G401 (cell line): ENCODE results near the gene CHURC1. TPM values are rescaled to one million over a fixed set of nuclear protein-coding genes. Genes with fewer than 3 reads are reported as not detected.

Experiments used
- DNase-seq: peaks from one replicate; pipeline ENCODE4 v3.0.0-alpha.2; 2015; ENCODE audit warnings: low spot score
- in situ Hi-C: cut with HindIII; loops from 2 replicates; pipeline ENCODE4 v1.10.0; 2016; ENCODE audit warnings: low sequenced_read_pairs, mixed read lengths
- total RNA-seq: library from RNA; depleted of rRNA; stranded (reverse); fragments of >200 nt; shearing (Covaris generic); gene quantifications from 2 replicates; pipeline ENCODE4 v1.2.3, GENCODE V29; 2014

The CHURC1 gene
- total RNA-seq, 1 experiment from 2014 or later = 64.1 TPM

GRCh38 chr14:64951724-64952123 is 37.5 kb downstream of the CHURC1 start:
- in situ Hi-C loops = no loop called here
- peak; percentile 81 for DNase-seq

- in situ Hi-C loops = no loop called here
- no peak for DNase-seq
Observed at GRCh38 chr14:64952598-64953309, 38.5 kb downstream of the CHURC1 start.

GRCh38 chr14:64953310-64953654 is 39.0 kb downstream of the CHURC1 start:
- DNase-seq = peak; percentile 66
- in situ Hi-C loops = no loop called here

GRCh38 chr14:64953661-64954060 is 39.4 kb downstream of the CHURC1 start:
- DNase-seq = no peak

DNA sequence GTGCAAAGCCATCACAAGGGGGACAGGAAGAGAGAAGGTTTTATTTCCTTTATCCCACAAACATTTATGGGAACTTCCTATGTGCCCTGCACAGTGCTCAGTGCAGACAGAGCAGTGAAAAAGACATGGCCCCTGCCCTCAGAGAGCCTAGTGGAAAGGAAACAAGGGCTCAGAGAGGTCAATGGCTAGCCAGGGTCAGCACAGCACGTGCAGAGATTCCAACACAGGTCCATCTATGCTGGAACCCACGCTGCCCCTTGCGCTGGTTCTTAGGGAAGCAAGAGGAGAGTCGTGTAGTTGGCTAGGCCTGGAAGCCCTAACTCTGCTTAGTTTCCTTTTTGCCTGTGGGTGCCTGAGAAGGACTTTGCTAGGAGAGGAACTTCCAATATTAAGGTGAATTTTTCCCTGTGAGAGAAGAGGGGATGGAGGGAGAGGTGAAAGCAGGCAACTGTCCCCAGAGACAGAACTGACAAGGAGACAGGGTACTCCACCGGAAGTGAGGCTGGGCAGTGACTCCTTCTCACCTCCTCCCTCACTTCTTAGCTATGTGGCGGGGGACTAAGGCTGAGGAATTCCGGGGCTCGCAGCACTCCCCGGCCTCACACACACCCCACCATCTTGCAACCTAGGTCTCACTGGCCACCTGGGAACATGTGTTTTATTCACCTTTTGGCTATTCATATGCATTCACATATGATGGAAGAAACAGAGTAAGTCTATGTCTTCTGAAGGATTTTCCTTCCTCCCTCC is 40.4 kb downstream of the CHURC1 start:
- DNase-seq = no peak
- in situ Hi-C loops = no loop called here

More at GRCh38 chr14:64953661-64954060, 39.4 kb downstream of the CHURC1 start:
- in situ Hi-C loops = no loop called here

- peak; percentile 69 for DNase-seq
- in situ Hi-C loops = no loop called here
Observed at GRCh38 chr14:64955297-64955696, 41.0 kb downstream of the CHURC1 start.

- in situ Hi-C loops = no loop called here
- DNase-seq = no peak
Observed at GRCh38 chr14:64956697-64957406, 42.6 kb downstream of the CHURC1 start.

DNA sequence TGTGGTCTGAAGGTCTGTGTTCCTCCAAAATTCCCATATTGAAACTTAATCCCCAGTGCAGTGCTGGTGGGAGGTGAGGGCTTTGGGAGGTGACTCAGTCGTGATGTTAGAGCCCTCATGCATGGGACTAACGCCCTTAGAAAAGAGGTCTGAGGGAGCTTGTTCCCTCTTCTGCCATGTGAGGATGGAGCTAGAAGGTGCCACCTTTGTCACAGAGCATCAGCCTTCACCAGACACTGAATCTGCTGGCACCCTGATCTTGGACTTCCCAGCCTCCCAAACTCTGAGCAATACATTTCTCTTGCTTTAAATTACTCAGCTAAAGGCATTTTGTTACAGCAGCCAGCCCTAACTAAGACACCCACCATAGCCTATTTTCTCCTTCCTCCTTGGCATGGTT is 43.9 kb downstream of the CHURC1 start:
- DNase-seq = no peak
- in situ Hi-C loops = no loop called here

- in situ Hi-C loops = no loop called here
- DNase-seq = no peak
Observed at GRCh38 chr14:64958743-64959142, 44.5 kb downstream of the CHURC1 start.

GRCh38 chr14:64960762-64961276 is 46.6 kb downstream of the CHURC1 start:
- DNase-seq = peak; percentile 98
- in situ Hi-C loops = no loop called here

GRCh38 chr14:64963611-64964010 is 49.4 kb downstream of the CHURC1 start:
- in situ Hi-C loops = no loop called here
- no peak for DNase-seq

- in situ Hi-C loops = no loop called here
- DNase-seq = no peak
Observed at GRCh38 chr14:64965356-64966000, 51.2 kb downstream of the CHURC1 start.

- in situ Hi-C loops = no loop called here
- no peak for DNase-seq
Observed at GRCh38 chr14:64966976-64967375, 52.7 kb downstream of the CHURC1 start.

DNA sequence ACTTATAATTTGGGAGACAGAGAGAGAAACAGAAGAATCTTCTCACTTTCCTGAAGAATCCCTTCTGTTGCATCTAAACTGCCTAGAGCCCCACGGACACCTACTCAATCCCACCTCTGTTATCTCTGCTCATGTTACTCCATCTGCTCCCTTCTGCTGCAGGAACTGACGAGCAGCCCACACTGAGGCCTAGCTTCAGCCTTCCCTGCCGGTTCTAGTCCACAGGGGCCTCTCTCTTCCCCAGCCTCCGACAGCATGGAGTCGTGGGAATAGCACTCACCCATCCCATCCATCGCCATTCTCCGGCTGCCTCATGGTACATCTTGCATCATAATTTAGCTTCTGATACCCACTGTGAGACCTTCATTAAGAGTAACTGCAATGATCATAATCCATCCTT is 53.9 kb downstream of the CHURC1 start:
- in situ Hi-C loops = no loop called here
- DNase-seq = peak; percentile 64

DNA sequence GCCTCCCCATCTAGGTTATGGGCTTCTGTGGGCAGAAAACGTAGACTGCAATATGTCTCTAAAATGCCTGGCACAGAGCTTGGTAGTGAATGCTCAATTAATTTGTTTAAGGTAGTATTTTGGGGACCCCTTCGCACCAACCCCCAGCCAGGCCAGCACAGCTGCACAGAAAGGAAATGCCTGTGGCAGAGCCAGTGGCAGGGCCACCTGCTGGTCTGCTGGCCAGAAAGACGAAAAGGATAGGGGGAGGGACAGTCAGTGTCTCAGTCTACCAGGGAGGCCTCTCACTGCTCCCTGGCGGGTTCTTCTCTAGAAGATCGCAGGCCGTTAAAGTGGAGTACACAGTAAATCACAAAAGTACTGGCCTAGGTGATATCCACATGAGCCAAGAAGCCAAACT is 54.4 kb downstream of the CHURC1 start:
- DNase-seq = no peak
- in situ Hi-C loops = no loop called here

DNA sequence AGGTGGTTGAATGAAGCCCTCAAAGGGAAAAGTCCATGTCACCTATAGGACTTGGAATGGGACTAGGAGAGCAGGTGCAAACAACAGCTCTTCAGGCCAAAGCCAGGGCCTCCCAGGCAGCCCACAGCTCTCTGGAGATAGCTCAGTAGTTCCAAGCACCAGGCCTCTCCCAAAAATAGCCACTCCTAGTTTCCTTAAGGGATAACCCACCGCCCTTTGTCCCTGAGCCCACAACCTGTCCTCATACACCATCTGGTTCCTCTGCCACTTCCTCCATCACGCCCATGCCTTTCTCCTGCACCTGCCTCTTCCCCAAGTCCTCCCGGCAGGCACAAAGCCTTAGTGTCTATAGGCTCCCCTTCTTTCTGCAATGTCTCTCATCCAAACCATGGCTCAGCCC is 55.8 kb downstream of the CHURC1 start:
- in situ Hi-C loops = no loop called here
- DNase-seq = no peak

- peak; percentile 67 for DNase-seq
- in situ Hi-C loops = no loop called here
Observed at GRCh38 chr14:64970776-64971477, 56.7 kb downstream of the CHURC1 start.

DNA sequence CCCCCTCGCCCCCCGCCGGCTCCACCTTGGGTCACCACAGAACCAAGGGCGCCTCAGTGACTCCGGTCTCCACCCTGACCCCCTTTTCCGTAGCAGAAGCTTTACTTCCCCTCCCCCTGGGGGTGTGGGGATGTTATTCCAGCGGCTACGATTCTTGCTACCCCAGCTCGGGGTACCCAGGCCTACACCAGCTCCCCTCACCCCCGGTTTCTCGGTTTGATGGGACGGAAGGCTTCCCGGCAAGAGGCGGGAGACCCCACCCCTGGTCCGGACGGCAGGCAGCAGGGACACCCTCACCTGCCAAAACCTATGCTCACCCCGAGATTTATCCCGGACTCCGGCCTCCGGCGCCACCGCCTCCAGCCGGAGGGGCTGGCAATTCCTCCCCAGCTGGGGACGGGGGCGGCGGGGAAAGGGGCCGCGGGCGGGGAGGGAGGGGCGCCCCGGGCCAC is 57.3 kb downstream of the CHURC1 start:
- in situ Hi-C loops = no loop called here
- no peak for DNase-seq
